Activated CD4-positive, alpha-beta memory T cell treated with anti-CD3 and anti-CD28 coated beads, Interleukin-2, amount 10 ng/mL, durations not matched to agents 7 days and 5 days (primary cell): ENCODE measurements around the gene ZMYND10. TPM values are rescaled to one million over a fixed set of nuclear protein-coding genes. Genes with fewer than 3 reads are reported as not detected.

Experiments
- CTCF ChIA-PET: fragments of 350-600 bp; sonication (Branson Sonifier 250); formaldehyde crosslinking; loops from one replicate; lab custom pipeline; 2021; ENCODE audit warnings: antibody characterized with exemption, inconsistent platforms; lab: Charles Lee
- POLR2A ChIA-PET: fragments of 350-600 bp; sonication (Branson Sonifier 250); formaldehyde crosslinking; loops from one replicate; lab custom pipeline; 2021; ENCODE audit warnings: antibody characterized with exemption; lab: Charles Lee
- DNase-seq: peaks from one replicate; pipeline ENCODE4 v3.0.0-alpha.2; 2020
- H3K27ac Mint-ChIP-seq: one replicate; pipeline ENCODE4 v1.8.0; 2021; ENCODE audit warnings: mild to moderate bottlenecking, mixed read lengths
- H3K27me3 Mint-ChIP-seq: one replicate; pipeline ENCODE4 v1.8.0; 2021; ENCODE audit warnings: mixed read lengths
- H3K36me3 Mint-ChIP-seq: one replicate; pipeline ENCODE4 v1.8.0; 2021; ENCODE audit warnings: low read depth, mixed read lengths
- H3K4me1 Mint-ChIP-seq: one replicate; pipeline ENCODE4 v1.8.0; 2021; ENCODE audit warnings: mixed read lengths
- H3K4me3 Mint-ChIP-seq: one replicate; pipeline ENCODE4 v1.8.0; 2021; ENCODE audit warnings: mild to moderate bottlenecking, mixed read lengths
- H3K9me3 Mint-ChIP-seq: one replicate; pipeline ENCODE4 v1.8.0; 2021; ENCODE audit warnings: mixed read lengths
- total RNA-seq, 2 experiments: library from RNA; stranded (reverse); gene quantifications; one replicate each; pipeline ENCODE4 v1.2.3, GENCODE V29; 2021

ZMYND10 gene
- total RNA-seq = 1 to 10 TPM; 1.7 to 3.2 TPM

DNA sequence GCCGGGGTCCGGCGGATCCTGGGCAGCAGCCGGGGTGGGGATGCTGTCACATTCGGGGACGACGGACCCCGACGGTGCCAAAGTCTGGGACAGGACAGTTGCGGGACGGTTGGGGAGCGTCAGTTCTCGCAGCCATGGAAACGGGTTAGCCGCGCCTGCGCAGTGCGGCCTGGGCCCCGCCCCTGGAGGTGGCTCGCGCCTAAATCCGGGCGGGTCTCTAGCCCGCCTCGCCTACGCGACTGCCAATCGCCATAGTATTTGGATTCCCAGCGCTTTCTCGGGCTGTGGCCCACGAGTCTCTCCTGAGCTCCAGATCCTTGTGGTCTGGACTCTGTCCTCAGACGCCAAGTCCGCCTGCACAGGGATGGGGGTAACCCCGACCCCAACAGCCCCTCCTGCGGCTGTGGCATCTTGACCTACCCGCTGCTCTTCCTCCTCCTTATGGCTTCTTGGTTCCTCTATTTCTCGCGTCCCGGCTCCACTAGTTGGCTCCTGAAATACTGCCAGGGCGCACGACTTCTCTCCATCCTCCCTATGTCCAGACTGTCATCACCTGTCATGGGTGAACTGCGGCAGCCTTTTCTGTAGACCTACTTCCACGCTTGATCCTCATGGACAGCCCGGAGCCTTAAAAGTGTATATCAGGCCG lies at the start of gene ZMYND10:
Gene ZMYND10 (minus strand): TSS at position 147 of the 649 bp plus-strand sequence. CDS start 153 bp downstream, outside the sequence.
- peak; percentile 85 for DNase-seq
- Mint-ChIP-seq H3K9me3 (no peaks in the 10 kb centered on the region), H3K36me3 (peaks cover 27% of the 10 kb centered on the region), H3K27ac (peak within 1 kb of the TSS; percentile 54), H3K27me3 (no peaks in the 10 kb centered on the region), H3K4me1 (peaks cover 85% of the 10 kb centered on the region), H3K4me3 (peak within 1 kb of the TSS; percentile 62)
- POLR2A ChIA-PET = interaction anchor here (1.1 to 32.1 kb wide), 6 partner anchors 11 to 268 kb away, joined by 3 to 704 read pairs (median 6); partner anchors contain the start of genes HEMK1, HYAL2, HYAL3 and NAA80
- CTCF ChIA-PET = interaction anchor here (0.7 to 6.5 kb wide), 3 partner anchors 7 to 285 kb away, joined by 3 to 65 read pairs (median 4); partner anchors contain the start of genes HEMK1 and RASSF1

DNA sequence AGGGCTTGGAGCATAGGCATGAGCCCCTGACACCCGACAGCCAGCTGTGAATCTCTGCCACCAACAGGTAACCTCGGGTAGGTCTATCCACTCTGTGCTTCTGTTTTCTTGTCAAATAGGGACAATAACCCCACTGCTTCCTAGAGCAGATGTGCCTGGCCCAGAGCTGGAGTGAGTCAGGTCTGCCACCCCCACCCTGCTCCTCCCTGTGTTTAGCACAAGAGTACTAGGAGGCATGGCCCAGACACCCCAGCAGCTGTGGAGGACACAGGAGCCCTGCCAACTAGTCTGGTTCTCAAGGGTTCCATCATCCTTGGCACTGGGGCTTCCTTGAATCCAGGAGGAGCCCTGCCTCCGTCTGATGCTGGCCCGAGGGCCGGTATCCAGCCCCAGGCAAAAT lies 47.5 kb upstream of the ZMYND10 start:
- H3K4me1 Mint-ChIP-seq = peaks cover 6% of the 10 kb centered on the region
- no peak for DNase-seq
- CTCF ChIA-PET = no interaction called here
- H3K4me3 Mint-ChIP-seq = no peak overlapping the region
- no peak overlapping the region for H3K27ac Mint-ChIP-seq
- POLR2A ChIA-PET = interaction anchor here (1.8 kb wide), 1 partner anchor 13 kb away, joined by 8 read pairs; no protein-coding TSS in a partner anchor
- H3K36me3 Mint-ChIP-seq = no peaks in the 10 kb centered on the region
- no peaks in the 10 kb centered on the region for H3K27me3 Mint-ChIP-seq
- H3K9me3 Mint-ChIP-seq = no peaks in the 10 kb centered on the region

DNA sequence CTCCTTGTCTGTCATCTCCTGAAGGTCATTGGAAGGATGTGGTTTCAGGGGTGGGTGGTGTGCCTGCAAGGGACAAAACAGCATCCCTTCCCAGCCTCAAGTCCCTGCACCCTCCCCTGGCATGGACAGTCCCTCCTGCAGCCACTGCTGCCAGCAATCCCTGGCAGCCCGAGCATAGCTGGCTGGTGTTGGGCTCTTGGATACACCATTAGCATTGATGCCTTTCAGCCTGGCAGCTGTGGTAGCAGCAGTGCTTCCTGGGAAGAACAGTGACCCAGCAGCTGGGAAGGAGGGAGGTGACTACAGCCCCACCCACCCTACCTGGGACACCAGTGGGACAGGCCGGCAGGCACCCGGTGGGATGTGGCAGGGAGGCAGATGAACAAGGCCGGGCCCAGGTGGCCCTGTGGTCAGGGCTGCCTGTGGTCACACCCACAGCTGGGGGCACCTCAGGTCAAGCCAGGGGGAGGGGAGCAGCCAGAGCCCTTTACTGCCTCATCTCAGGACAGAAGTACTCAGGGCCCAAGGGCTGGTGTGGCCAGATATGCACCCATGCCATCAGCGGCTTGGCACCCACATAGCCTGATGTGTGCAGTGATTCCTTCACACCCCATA lies 46.7 kb upstream of the ZMYND10 start:
- Mint-ChIP-seq H3K9me3 (no peaks in the 10 kb centered on the region), H3K27ac (no peak overlapping the region)
- CTCF ChIA-PET = no interaction called here

DNA sequence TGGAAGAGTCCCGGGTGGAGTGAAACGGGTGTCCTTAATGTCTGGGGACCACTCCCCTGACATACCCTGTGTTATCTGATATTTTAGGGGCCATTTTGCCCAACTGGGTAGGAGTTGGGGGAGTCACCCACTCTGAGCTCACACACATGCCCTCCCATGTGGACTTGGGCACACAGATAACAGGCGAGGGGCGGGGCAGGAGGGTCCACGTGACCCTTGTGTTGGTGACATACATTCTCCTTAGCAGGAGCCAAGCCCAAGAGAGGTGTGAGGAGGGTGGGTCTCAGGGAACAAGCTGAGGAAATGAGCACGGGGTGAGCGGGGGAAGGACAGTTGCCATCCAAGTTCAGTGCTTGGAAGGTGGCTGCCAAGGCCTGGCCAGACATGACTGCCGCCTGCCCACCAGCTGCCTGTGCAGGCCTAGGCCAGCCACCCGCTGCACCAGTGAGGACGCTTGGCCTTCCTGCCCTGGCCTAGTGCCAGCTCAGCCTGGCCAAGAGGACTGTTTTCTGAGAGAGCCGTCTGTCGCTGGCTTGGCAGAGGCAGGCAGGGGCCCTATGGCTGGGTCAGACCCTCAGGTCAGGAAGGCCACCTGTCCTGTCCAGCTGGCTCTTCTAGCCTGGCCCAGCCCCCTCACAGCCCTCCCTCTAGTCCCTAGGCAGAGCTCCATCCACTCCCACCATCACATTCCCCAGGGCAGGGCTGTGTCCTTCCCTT lies 45.1 kb upstream of the ZMYND10 start:
- CTCF ChIA-PET = no interaction called here

More for the DNA sequence above, 46.7 kb upstream of the ZMYND10 start:
- Mint-ChIP-seq H3K4me1 (peaks cover 6% of the 10 kb centered on the region), H3K4me3 (no peak overlapping the region), H3K36me3 (no peaks in the 10 kb centered on the region), H3K27me3 (no peaks in the 10 kb centered on the region)
- POLR2A ChIA-PET = interaction anchor here (1.8 kb wide), 1 partner anchor 13 kb away, joined by 8 read pairs; no protein-coding TSS in a partner anchor
- DNase-seq = no peak

DNA sequence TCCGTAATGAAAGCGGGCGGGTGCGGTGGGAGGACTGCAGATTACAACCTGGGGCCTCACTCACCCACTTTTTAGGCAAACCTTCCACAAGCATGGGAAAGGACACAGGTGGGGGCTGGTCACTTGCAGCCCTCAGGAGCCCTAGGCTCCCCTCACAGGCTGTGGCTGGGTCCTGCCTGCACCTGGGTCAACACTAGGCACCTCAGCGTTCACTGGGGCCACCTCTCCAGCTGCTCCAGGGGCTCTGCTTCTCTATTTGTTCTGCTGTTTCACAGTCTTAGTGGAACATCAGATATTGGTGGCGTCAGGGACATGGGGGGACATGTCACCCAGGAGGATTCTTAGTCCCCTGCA lies 43.9 kb upstream of the ZMYND10 start:
- Mint-ChIP-seq H3K9me3 (no peaks in the 10 kb centered on the region), H3K36me3 (no peaks in the 10 kb centered on the region), H3K27ac (no peak overlapping the region), H3K4me1 (peaks cover 6% of the 10 kb centered on the region), H3K27me3 (no peaks in the 10 kb centered on the region), H3K4me3 (no peak overlapping the region)
- no peak for DNase-seq
- POLR2A ChIA-PET = no interaction called here
- CTCF ChIA-PET = no interaction called here

More for the DNA sequence above, 45.1 kb upstream of the ZMYND10 start:
- H3K36me3 Mint-ChIP-seq = no peaks in the 10 kb centered on the region
- no peak overlapping the region for H3K4me3 Mint-ChIP-seq
- no peak for DNase-seq
- no peaks in the 10 kb centered on the region for H3K9me3 Mint-ChIP-seq
- no peaks in the 10 kb centered on the region for H3K27me3 Mint-ChIP-seq
- H3K4me1 Mint-ChIP-seq = peaks cover 6% of the 10 kb centered on the region
- H3K27ac Mint-ChIP-seq = no peak overlapping the region
- POLR2A ChIA-PET = interaction anchor here (1.1 kb wide), 1 partner anchor 30 kb away, joined by 3 read pairs; no protein-coding TSS in a partner anchor

DNA sequence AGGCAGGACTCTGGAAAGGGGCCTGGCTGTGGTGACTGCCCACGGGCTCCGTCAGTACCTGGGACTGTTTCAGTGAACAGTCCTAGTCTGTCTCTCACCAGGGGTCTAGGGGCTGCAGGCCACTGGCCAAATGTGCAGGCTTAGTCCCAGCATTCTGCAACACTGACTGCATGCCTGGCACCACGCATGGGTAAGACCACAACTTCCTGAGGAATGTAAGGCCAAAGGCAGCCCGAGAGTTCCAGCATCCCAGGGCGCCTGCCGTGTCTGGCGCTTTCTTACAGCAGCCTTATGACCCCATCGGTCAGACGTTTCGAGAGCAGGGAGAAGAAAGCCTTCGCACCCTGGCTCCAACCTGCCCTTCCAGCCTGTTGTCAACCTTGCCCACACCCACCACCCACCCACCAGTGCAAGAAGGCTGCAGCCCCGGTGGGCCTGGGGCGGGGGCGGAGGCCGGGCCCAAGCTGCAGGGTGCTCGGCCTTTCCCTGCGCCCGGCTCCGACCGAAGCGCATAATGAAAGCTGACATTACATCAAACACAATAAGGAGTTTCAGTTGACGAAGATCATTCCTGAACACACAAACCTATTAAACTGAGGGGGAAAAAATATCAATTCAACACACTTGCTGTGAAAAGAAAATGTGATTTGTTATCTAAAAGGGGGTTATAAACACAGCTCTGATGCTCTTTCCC lies 43.3 kb upstream of the ZMYND10 start:
- Mint-ChIP-seq H3K27ac (no peak overlapping the region), H3K36me3 (no peaks in the 10 kb centered on the region), H3K4me3 (no peak overlapping the region), H3K9me3 (no peaks in the 10 kb centered on the region), H3K4me1 (peaks cover 6% of the 10 kb centered on the region), H3K27me3 (no peaks in the 10 kb centered on the region)
- ChIA-PET POLR2A (no interaction called here), CTCF (no interaction called here)
- no peak for DNase-seq

DNA sequence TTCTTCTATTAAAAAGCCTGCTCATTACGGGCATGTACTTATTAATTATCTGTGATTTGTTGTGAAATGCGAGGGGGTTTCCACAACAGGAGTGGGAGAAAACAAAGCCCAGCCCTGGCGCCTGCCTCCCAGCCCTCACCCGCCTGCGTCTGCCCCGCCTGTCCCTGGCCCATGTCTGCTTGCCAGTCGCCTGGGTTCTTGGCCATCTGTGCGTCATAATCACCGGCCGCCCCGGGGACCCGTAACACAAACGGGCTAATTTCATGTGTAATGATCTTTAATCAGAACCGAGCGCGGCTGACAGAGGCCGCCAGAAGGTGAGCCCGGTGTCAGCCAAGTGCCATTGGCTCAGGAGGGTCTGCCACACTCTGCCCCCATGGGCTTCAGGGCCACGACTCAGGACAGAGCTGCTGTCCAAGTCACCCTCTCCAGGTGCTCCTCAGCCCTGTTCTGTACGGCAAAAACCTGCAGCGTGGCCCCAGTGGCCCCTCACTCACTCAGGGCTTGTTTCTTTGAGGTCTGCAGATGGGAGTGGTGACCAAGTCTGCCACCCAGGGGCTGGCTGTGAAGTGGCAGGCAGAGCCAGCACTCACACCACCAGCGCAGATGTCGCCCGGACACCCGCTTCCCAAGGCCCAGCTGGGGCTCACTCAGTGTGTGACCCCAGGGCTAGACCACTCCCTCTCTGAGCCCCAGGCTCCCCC lies 42.6 kb upstream of the ZMYND10 start:
- no peaks in the 10 kb centered on the region for H3K36me3 Mint-ChIP-seq
- no peaks in the 10 kb centered on the region for H3K9me3 Mint-ChIP-seq
- POLR2A ChIA-PET = no interaction called here
- H3K4me3 Mint-ChIP-seq = no peak overlapping the region
- CTCF ChIA-PET = no interaction called here
- H3K27ac Mint-ChIP-seq = no peak overlapping the region
- no peak for DNase-seq
- peaks cover 6% of the 10 kb centered on the region for H3K4me1 Mint-ChIP-seq
- H3K27me3 Mint-ChIP-seq = no peaks in the 10 kb centered on the region

DNA sequence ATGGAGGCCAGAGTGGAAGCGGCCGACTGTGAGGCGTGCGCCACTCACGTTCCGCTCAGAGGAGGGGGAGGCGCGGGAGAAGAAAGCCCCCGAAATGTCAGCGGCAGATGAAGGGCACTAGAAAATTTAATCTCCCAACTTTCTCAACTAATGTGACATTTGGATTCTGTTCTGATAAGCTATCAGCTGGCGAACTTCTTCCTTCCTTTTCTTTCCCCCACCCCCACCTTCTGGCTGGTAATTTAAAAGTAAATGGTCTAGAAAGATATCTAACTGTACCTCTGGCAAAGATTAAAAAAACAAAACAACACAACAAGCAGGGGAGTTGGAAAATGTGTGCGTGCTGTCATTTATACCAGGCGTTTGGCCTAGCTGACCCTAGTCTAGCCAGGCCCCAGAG lies 40.2 kb upstream of the ZMYND10 start:
- no peak for DNase-seq
- no peaks in the 10 kb centered on the region for H3K4me1 Mint-ChIP-seq
- H3K9me3 Mint-ChIP-seq = no peaks in the 10 kb centered on the region
- H3K36me3 Mint-ChIP-seq = no peaks in the 10 kb centered on the region
- no peaks in the 10 kb centered on the region for H3K27me3 Mint-ChIP-seq
- H3K4me3 Mint-ChIP-seq = no peak overlapping the region
- POLR2A ChIA-PET = interaction anchor here (1.3 kb wide), 1 partner anchor 11 kb away, joined by 3 read pairs; no protein-coding TSS in a partner anchor
- CTCF ChIA-PET = no interaction called here
- H3K27ac Mint-ChIP-seq = no peak overlapping the region

DNA sequence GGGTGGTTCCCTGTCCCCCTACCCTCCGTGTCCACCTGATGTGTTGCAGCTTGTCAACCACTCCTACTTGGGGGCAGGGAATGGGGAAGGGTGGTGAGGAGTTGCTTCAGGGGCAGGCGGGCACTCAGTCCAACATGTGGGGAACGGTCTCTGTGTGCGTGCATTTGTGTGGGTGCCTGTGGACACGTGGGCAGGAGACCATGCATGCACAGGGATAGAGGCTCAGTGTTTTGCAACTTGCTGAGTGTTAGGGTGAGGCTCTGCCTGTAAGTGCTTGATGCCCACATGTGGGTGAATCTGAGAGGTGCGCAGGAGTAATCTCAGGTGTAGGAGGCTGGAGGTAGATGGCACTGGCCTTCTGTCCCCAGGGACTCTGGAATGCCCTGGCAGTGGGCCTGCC lies 38.2 kb upstream of the ZMYND10 start:
- no peak overlapping the region for H3K27ac Mint-ChIP-seq
- no peaks in the 10 kb centered on the region for H3K27me3 Mint-ChIP-seq
- ChIA-PET POLR2A (no interaction called here), CTCF (no interaction called here)
- no peaks in the 10 kb centered on the region for H3K36me3 Mint-ChIP-seq
- no peaks in the 10 kb centered on the region for H3K4me1 Mint-ChIP-seq
- no peaks in the 10 kb centered on the region for H3K9me3 Mint-ChIP-seq
- DNase-seq = no peak
- no peak overlapping the region for H3K4me3 Mint-ChIP-seq

DNA sequence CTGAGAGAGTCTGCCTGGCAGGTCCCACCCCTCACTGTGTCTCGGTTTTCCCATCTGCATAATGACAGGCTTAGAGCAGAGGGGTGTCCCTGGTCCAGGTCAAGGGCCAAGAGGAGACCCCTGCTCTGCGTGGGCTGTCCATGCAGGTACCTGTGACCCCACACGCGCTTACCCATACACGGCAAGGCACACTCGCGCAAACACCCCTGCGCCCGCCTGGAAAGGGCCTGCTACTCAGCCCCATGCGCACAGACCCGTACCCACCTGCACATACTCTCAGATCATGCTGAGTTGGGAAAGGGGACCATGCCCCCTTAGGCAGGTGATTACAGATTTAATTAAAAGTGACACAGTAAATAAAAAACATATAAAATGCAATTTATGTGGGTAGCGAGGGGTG lies 37.2 kb upstream of the ZMYND10 start:
- Mint-ChIP-seq H3K27ac (no peak overlapping the region), H3K4me1 (no peaks in the 10 kb centered on the region), H3K4me3 (no peak overlapping the region), H3K9me3 (no peaks in the 10 kb centered on the region), H3K27me3 (no peaks in the 10 kb centered on the region), H3K36me3 (no peaks in the 10 kb centered on the region)
- ChIA-PET POLR2A (no interaction called here), CTCF (no interaction called here)
- DNase-seq = no peak

DNA sequence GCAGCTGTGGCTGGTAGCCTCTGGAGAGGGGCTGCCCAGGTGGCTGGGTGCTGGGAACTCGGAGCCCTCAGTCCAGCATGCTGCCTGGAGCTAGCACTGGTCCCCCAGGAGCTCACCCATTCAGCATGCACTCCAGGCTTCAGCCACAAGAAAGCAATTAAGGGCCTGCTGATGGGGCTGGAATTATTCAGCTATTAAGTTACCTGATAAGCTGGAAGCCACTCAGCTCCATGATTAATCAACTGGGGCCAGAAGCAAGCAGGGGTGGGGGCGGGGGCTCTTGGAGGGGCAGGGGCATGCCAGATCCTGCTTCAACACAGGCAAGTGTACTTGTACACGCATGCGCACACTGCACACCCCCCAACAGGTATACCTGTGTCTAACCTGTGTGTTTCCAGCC lies 35.9 kb upstream of the ZMYND10 start:
- Mint-ChIP-seq H3K36me3 (no peaks in the 10 kb centered on the region), H3K9me3 (no peaks in the 10 kb centered on the region), H3K27me3 (no peaks in the 10 kb centered on the region), H3K4me3 (no peak overlapping the region), H3K27ac (no peak overlapping the region), H3K4me1 (no peaks in the 10 kb centered on the region)
- ChIA-PET CTCF (interaction anchor here (1.2 kb wide), 1 partner anchor 294 kb away, joined by 3 read pairs; no protein-coding TSS in a partner anchor), POLR2A (no interaction called here)
- no peak for DNase-seq

DNA sequence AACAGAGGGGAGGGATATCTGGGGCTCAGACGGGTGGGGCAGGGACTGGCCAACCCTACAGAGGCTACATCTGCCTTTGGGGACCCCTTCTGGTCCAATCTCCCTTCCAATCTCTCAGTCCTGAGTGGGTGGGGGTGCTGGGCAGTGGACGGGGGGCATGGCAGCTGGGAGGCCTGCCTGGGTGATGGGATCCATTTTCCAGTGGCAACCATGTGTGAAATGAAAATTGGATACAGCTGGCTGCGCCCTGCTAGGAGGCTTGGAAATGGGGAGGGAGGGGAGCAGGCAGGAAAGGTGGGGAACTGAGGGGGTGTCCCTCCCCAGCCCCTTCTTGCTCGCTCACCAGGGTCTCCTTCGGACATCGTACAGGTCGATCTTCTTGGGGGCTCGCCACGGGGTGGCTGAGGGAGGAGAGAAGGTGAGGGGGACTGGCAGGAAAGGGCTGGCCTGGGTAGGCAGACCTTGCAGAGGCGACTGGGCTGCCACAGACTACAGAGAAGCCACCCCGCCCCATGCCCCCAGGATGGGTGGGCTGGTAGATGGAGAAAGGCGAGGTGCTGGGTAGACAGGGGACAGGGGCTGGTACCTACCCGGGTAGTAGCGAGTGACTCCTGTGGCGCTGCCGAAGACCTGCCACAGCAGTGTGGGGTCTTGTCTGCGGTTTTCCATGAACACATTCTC lies 35.0 kb upstream of the ZMYND10 start:
- Mint-ChIP-seq H3K27me3 (no peaks in the 10 kb centered on the region), H3K4me3 (no peak overlapping the region), H3K4me1 (no peaks in the 10 kb centered on the region), H3K36me3 (no peaks in the 10 kb centered on the region), H3K27ac (no peak overlapping the region), H3K9me3 (no peaks in the 10 kb centered on the region)
- ChIA-PET POLR2A (no interaction called here), CTCF (interaction anchor here (1.2 kb wide), 1 partner anchor 295 kb away, joined by 3 read pairs; no protein-coding TSS in a partner anchor)
- no peak for DNase-seq
